ENCODE measurements around the gene NFATC1. TPM values are rescaled to one million over a fixed set of nuclear protein-coding genes. Genes with fewer than 3 reads are reported as not detected.
A peak's percentile ranks its signal among the peaks of the same experiment; 100 is the strongest.

The NFATC1 gene
- polyA plus RNA-seq, 1 donor from 2014 or later, result 63.2 TPM

DNA sequence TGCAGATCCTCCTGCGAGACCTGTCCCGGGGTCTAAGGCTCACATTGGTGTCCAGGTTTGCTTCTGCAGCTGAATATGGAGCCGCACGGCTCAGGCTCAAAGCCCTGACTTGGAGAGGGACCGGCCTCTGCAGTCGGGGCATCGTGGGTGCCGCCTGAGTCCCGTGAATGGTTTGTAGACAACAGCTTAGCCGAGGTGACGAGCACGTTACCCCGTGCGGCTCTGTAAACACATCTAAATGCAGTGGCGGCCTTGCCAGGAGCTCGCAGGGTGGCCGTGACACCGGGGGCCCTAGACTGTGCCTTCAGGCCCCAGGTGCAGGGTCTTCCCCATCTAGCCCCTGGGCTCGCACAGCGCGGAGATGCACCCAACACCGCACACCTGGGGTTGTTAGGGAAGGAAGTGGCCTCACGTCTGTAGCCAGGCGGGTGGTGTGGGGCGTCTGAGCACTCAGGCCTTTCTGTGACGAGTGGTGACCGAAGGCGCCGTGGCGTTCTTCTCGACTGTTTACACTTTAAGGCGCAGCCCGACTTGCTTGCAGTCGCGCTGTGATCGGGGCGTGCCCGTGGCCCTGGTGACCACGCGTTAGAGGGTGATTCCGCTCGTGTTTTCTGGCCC lies 91.6 kb downstream of the NFATC1 start:
- H3K4me3 Mint-ChIP-seq, result no peak overlapping the region
- peaks cover 2% of the 10 kb centered on the region for H3K36me3 Mint-ChIP-seq
- no peaks in the 10 kb centered on the region for H3K27me3 Mint-ChIP-seq
- peaks cover 2 to 4% (median 4%) of the 10 kb centered on the region in 3 donors for H3K4me1 Mint-ChIP-seq
- no peaks in the 10 kb centered on the region for H3K9me3 Mint-ChIP-seq
- H3K27ac Mint-ChIP-seq, result peak overlapping the region in 1 of 3 donors; percentile 91

DNA sequence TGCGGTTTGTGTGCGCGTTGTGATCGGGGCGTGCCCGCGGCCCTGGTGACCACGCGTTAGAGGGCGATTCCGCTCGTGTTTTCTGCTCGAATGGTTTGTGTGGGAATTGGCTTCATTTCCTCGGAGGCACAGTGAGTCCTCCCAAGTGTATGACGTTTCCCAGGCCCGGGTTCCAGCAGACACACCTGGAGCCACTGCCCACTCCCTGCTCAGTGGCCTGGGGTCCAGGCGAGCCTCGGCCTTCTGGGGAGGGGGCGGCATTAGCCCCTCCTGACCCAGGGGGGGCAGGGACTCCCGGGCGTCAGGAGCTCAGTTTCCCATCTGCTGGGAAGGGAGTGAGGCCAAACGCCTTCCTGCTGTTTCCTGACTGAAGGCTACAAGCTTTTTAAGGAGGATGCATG lies 92.1 kb downstream of the NFATC1 start:
- Mint-ChIP-seq H3K27ac (peak overlapping the region in 1 of 3 donors; percentile 91), H3K36me3 (peaks cover 2% of the 10 kb centered on the region), H3K4me1 (peaks cover 2 to 4% (median 4%) of the 10 kb centered on the region in 3 donors), H3K27me3 (no peaks in the 10 kb centered on the region), H3K4me3 (no peak overlapping the region), H3K9me3 (no peaks in the 10 kb centered on the region)

DNA sequence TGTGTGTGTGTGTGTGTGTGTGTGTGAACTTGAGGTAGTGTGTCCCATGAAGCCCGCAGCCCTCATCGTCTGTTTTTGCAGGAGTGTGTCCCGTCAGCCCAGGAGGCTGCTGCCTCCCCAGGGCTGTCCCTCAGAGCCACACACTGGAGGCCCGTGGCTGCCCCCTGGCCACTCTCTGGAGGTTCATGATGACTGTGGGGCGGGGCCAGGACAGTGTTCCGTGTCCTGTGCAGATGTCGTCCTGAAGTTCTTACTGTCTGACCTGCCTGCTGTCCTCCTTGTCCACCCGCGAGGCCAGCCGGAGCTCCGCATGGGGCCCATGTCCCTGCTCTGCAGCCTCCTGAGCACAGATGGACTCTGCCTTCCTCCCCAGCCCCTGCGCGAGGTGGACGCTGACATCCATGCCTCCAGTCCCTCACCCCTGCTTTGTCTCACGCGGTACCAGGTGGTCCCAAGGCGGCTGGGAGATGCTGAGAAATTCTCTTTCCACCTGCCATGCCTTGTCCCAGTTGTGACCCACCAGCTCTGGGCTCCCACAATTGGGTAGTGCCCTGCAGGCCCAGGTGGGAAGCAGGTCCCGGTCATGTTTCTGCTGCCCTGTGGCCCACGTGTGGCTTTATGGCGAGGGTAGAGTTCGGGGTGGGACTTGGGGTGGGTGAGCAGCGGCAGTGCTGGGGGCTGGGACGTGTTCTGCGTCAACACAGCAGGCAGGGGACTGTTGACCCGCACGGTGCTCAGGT lies 92.8 kb downstream of the NFATC1 start:
- H3K27ac Mint-ChIP-seq, result no peak overlapping the region
- H3K4me1 Mint-ChIP-seq, result peaks cover 2 to 4% (median 4%) of the 10 kb centered on the region in 3 donors
- no peaks in the 10 kb centered on the region for H3K9me3 Mint-ChIP-seq
- no peak overlapping the region for H3K4me3 Mint-ChIP-seq
- H3K36me3 Mint-ChIP-seq, result peaks cover 2% of the 10 kb centered on the region
- H3K27me3 Mint-ChIP-seq, result no peaks in the 10 kb centered on the region

DNA sequence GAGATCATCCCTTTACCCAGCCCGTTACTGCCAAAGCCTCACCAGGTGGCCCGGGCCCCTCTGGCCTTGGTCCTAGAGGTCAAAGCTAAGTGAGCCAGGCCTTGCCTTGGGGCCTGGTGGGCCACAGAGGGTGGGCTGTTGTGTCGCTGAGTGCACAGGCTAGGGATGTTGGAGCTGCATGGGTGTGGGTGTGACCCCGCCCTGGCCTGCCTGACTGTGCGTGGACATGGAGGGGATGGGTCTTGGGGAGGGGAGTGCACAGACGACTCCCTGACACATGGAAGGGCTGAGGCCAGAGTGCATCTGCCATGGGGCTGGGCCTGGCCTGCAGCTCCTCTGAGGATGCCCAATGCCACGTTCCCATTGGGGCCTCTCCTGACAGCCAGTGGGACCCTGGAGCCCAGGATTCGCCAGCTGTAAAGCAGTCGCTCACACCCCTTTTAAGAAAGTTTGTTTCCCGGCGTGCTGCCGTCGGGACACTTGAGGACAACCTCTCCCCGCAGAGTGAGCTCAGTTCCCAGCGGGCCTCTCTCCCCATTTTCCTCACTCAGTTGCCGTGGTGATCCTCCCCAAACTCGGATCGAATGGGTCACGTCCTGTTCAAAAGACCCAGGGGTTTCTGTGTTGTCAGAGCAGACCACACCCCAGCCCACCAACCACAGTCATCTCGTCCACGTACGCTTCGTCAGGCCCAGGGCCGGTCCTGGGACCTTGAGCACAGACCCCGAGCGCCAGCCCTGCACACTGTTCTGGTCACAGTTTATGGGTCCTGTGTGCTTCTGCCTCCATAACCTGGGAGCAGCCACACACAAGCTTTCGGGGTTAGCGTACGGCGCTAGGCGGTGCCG lies 93.5 kb downstream of the NFATC1 start:
- H3K4me1 Mint-ChIP-seq, result peaks cover 2 to 4% (median 4%) of the 10 kb centered on the region in 3 donors
- H3K9me3 Mint-ChIP-seq, result no peaks in the 10 kb centered on the region
- H3K4me3 Mint-ChIP-seq, result no peak overlapping the region
- no peaks in the 10 kb centered on the region for H3K27me3 Mint-ChIP-seq
- peaks cover 2% of the 10 kb centered on the region for H3K36me3 Mint-ChIP-seq
- H3K27ac Mint-ChIP-seq, result no peak overlapping the region

DNA sequence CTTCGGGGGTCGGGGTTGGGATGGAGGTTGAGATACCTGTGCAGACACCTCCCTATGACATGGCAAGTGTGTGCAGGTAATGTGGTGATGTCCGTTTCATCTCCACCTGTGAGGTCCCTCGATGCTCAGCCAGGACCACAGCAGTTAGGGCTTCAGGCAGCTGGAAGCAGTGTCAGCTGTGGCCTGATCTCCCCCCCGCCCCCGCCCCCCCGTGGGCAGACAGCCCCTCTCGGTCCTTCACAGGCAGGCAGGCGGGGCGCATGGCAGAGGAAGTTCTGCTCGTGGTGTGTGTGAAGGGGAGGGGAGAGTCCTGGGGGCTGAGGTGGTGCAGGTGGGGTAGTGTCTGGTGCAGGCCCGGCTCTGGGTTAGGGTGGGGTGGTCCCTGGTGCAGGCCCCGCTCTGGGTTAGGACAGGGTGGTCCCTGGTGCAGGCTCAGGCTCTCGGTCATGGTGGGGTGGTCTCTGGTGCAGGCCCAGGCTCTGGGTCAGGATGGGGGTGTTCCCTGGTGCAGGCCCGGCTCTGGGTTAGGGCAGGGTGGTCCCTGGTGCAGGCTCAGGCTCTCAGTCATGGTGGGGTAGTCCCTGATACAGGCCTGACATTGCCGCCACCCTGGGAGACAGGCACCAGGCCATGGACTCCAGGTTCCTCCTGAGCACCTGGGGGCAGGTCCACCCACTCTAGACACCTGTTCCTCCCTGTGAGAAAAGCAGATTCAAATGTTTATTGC lies 94.3 kb downstream of the NFATC1 start:
- Mint-ChIP-seq H3K4me1 (peaks cover 2 to 4% (median 4%) of the 10 kb centered on the region in 3 donors), H3K27me3 (no peaks in the 10 kb centered on the region), H3K36me3 (peaks cover 2% of the 10 kb centered on the region), H3K27ac (no peak overlapping the region), H3K9me3 (no peaks in the 10 kb centered on the region), H3K4me3 (no peak overlapping the region)

DNA sequence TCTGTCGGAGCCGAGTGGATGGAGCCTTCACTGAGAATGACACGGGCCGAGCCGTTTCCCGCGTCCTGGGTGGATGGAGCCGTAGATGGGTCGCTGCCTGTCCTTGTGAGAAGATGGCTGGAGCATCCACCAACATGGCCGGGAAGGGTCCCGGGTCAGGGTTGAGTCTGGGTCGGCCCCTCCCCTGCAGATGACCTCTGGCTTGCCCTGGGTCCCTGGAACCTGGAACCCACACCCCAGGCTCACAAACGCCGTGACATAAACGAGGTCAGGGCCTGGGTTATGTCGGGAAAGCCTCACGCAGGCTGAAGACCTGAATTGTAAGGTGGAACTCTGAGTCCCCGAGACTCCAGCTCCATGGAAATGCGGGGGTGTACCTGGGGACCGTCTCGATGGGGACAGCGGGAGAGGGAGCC lies 94.9 kb downstream of the NFATC1 start:
- H3K27me3 Mint-ChIP-seq, result no peaks in the 10 kb centered on the region
- H3K4me1 Mint-ChIP-seq, result peaks cover 5 to 8% (median 6%) of the 10 kb centered on the region in 3 donors
- no peak overlapping the region for H3K4me3 Mint-ChIP-seq
- no peak overlapping the region for H3K27ac Mint-ChIP-seq
- H3K36me3 Mint-ChIP-seq, result peaks cover 2% of the 10 kb centered on the region
- H3K9me3 Mint-ChIP-seq, result peaks cover 0 to 2% (median 0%) of the 10 kb centered on the region in 3 donors

DNA sequence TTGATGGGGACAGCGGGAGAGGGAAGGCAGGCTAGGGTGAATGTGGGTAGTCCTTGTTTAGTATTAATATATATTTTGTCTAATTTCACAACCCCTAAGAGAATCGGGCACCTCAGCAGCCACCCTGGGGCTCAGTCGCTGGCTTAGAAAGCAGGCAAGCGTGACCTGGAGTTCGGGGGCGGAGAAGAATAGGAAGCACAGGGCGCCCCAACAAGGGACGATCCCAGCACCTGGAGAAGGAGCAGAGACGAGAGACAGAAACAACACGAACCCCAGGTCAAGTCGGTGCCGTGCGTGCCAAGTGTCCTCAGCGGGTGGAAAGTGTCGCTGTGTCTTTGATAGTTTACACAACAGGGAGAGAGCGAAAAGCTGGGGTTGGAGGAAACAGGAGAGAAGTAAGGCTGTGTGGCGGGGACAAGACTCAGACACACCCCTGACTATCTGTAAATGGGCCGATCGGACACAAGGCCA lies 95.4 kb downstream of the NFATC1 start:
- Mint-ChIP-seq H3K36me3 (peaks cover 2% of the 10 kb centered on the region), H3K4me3 (no peak overlapping the region), H3K9me3 (peaks cover 0 to 2% (median 0%) of the 10 kb centered on the region in 3 donors), H3K27ac (peak overlapping the region in 1 of 3 donors; percentile 90), H3K4me1 (peaks cover 8 to 11% (median 8%) of the 10 kb centered on the region in 3 donors), H3K27me3 (no peaks in the 10 kb centered on the region)

DNA sequence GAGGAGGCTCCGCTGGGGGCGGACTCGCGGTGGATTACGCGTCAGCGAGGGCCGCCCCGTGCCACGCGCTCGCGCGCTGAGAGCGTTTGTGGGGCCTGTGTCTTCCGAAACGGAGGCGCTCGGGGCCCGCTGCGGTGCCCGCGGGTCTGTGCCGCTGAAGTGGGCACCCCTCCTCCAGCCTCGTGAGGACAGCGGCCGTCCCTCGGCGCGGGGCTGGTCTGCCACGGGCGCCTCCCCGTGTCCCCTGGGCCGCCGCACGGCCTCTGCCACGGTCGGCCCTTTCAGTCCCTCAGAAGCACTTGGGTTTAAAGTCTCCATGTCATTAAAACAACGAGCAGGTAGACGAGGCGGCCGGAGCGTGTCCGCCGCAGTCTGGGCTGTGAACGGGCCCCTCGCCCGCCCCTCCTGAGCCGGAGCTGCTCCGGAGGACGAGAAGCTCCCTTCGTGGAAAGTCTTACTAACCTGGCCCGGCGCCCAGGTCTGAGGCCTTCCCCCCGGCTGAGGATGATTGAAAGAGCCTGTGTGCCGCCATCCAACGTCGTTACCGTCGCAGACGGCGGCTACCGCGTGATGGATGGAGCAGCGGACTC lies 97.6 kb downstream of the NFATC1 start:
- peaks cover 2% of the 10 kb centered on the region for H3K27me3 Mint-ChIP-seq
- H3K9me3 Mint-ChIP-seq, result peaks cover under 1 to 6% (median 6%) of the 10 kb centered on the region in 3 donors
- H3K36me3 Mint-ChIP-seq, result peaks cover 5% of the 10 kb centered on the region
- H3K4me1 Mint-ChIP-seq, result peaks cover 18 to 30% (median 24%) of the 10 kb centered on the region in 3 donors
- no peak overlapping the region for H3K27ac Mint-ChIP-seq
- H3K4me3 Mint-ChIP-seq, result no peak overlapping the region

DNA sequence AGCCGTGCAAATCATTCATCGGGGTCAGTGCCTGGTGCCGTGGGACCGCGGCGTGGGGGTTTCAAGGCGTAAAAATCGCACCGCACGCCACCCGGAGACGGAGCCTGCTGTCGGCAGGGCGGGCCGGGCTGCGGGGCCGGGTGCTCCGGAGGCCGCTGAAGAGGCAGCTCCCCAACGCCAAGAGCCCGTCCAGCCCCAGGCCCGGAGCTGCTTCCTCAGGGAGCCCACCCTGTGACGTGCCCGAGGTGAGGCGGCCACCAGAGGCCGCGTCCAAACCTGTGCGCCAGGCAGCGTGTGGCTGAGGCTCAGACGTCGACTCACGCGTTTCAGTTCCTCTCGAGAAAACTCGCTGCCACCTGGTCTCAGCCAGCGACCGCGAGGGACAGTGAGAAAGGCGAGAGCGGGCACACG lies 98.1 kb downstream of the NFATC1 start:
- H3K36me3 Mint-ChIP-seq, result peaks cover 5% of the 10 kb centered on the region
- H3K4me1 Mint-ChIP-seq, result peaks cover 18 to 32% (median 26%) of the 10 kb centered on the region in 3 donors
- no peak overlapping the region for H3K4me3 Mint-ChIP-seq
- peaks cover 2% of the 10 kb centered on the region for H3K27me3 Mint-ChIP-seq
- H3K27ac Mint-ChIP-seq, result no peak overlapping the region
- peaks cover 3 to 9% (median 9%) of the 10 kb centered on the region in 3 donors for H3K9me3 Mint-ChIP-seq

DNA sequence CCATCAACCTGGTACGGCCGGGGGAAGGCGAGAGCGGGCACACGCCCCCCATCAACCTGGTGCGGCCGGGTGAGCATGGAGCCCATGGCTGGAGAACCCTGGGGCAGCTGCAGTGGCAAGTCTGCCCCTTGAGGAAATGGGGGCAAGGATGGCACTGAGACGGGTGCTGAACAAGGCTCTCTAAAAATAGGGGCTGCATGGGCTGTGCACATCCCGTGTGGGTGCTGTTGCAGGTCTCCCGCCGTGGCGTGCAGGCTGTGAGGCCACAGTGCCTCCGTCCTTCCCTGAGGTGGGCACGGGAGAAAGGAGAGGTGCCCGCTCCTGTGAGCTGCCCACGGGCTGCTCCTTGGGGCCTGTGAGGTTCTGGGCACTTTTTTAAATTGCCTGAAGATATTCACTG lies 99.2 kb downstream of the NFATC1 start:
- Mint-ChIP-seq H3K36me3 (peaks cover 5% of the 10 kb centered on the region), H3K9me3 (peaks cover 3 to 13% (median 10%) of the 10 kb centered on the region in 3 donors), H3K27ac (peak overlapping the region in 2 of 3 donors; percentile 53 to 57), H3K27me3 (peaks cover 2% of the 10 kb centered on the region), H3K4me3 (peak overlapping the region in 1 of 4 donors; percentile 39), H3K4me1 (peaks cover 16 to 32% (median 26%) of the 10 kb centered on the region in 3 donors)

DNA sequence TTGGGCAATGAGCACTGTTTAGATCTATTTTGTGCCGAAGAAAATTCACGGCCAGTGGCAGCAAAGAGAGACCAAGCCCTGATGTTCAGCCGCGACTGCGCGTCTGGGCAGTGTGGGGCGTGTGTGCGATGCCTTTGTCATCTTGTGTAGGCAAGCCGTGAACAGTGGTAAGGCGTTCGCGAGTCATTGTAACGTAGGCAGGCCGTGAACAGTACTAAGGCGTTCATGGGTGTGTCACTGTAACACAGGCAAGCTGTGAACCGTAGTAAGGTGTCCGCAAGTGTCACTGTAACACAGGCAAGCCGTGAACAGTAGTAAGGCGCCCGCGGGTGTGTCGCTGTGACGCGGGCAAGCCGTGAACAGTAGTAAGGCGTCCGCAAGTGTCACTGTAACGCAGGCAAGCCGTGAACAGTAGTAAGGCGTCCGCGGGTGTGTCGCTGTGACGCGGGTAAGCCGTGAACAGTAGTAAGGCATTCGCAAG lies 99.9 kb downstream of the NFATC1 start:
- peaks cover 16 to 32% (median 26%) of the 10 kb centered on the region in 3 donors for H3K4me1 Mint-ChIP-seq
- peak overlapping the region in 2 of 3 donors; percentile 54 to 57 for H3K27ac Mint-ChIP-seq
- peaks cover 3 to 13% (median 10%) of the 10 kb centered on the region in 3 donors for H3K9me3 Mint-ChIP-seq
- peak overlapping the region in 1 of 4 donors; percentile 44 for H3K4me3 Mint-ChIP-seq
- H3K36me3 Mint-ChIP-seq, result peaks cover 5% of the 10 kb centered on the region
- H3K27me3 Mint-ChIP-seq, result peaks cover 2% of the 10 kb centered on the region

DNA sequence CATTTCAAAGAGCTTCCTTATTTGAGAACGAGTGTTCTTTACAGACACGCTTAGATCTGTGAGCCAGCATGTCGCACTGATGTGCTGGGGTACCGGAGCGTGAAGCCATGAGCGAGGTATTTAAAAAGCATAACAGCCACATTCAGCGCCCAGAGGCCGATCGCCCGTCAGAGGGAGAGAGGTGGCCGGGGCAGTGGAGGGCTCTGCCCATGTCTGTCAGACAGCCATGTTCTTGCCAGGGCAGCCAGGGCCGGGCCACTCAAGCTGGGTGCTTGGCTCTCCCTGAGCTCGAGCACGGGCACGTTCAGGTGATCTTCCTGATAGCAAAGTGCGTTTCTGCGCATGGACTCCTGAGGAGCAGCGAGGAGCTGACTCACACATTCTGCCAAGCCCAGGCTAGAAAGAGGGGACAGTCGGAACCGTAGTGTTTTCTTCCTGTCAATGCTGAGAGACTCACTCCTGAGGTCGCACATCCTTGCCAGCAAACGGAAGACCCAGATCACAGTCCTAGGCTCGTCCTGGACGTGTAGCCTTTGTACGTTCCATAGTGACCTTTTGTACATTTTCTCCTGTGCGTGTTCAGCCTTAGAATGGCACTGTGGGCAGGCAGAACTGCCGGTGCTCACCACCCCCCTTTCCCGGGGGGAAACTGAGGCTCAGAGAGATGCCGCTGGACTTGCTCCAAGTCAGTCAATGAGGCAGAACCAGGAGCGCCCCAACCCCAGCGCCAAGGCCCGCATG lies 100.7 kb downstream of the NFATC1 start:
- H3K27me3 Mint-ChIP-seq, result peaks cover 2% of the 10 kb centered on the region
- H3K36me3 Mint-ChIP-seq, result peaks cover 6% of the 10 kb centered on the region
- peak overlapping the region; percentile 54 to 80 (median 57) for H3K27ac Mint-ChIP-seq
- peaks cover 14 to 29% (median 26%) of the 10 kb centered on the region in 3 donors for H3K4me1 Mint-ChIP-seq
- H3K9me3 Mint-ChIP-seq, result peaks cover 3 to 13% (median 10%) of the 10 kb centered on the region in 3 donors
- peak overlapping the region in 3 of 4 donors; percentile 36 to 91 (median 72) for H3K4me3 Mint-ChIP-seq

DNA sequence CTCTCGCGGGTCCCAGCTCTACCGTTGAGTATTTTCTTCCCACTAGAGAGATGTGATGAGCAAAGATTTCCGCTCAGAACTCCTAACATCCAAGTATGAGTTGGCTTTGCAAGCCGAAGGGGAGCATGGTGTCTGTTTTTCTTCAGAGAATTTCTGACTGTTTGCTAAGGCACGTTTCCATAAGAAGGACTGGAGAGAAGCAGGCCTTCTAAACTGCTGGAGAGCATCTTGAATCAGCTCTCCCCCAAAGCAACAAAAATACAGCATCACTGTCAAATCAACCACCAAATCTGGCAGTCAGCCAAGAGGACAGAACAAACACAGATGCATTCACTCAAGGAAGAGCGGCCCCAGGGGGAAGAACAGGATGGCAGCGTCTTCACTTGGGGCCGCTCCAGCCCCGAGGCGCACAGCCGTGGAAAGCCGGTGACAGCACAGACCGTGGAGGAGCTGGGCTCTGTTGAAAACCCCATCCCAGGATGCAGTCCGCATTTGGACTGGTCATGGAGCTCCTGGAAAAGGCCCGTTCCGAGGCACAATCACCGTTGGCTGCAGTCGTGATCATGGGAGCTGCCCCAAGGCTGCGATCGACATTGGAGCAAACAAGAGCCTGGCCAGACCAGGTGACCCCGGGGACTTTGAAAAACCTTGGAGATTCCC lies 101.4 kb downstream of the NFATC1 start:
- Mint-ChIP-seq H3K4me3 (peak overlapping the region; percentile 36 to 91 (median 66)), H3K36me3 (peaks cover 6% of the 10 kb centered on the region), H3K27ac (peak overlapping the region; percentile 54 to 80 (median 57)), H3K4me1 (peaks cover 14 to 29% (median 24%) of the 10 kb centered on the region in 3 donors), H3K9me3 (peaks cover 3 to 13% (median 10%) of the 10 kb centered on the region in 3 donors), H3K27me3 (peaks cover 2% of the 10 kb centered on the region)

All from IgD-negative memory B cell (primary cell).